Neural cell (in vitro differentiated cells): ENCODE data around the gene B3GALT6. TPM values are rescaled to one million over a fixed set of nuclear protein-coding genes. Genes with fewer than 3 reads are reported as not detected.

Source experiments
- H2AFZ ChIP-seq: fragments of 200-600, 300-800 bp; sonication (generic), shearing (Covaris generic); 2 replicates; pipeline ENCODE4 v1.6.0; 2014; ENCODE audit warnings: low read depth, mild to moderate bottlenecking, antibody characterized with exemption, low read length, moderate library complexity
- H3F3A ChIP-seq: fragments of 200-600 bp; shearing (Covaris generic); 2 replicates; pipeline ENCODE4 v1.6.1; 2016; ENCODE audit warnings: mild to moderate bottlenecking, moderate library complexity, mixed read lengths, antibody characterized with exemption, low read length; ENCODE audit not compliant: insufficient read depth, poor library complexity, severe bottlenecking
- H3K27ac ChIP-seq: fragments of 200-600, 300-800 bp; sonication (generic), shearing (Covaris generic); 2 replicates; pipeline ENCODE4 v1.5.1; 2014; ENCODE audit warnings: mild to moderate bottlenecking, low read length, moderate library complexity
- H3K27me3 ChIP-seq: fragments of 300-800, 200-600 bp; sonication (generic), shearing (Covaris generic); 2 replicates; pipeline ENCODE4 v1.6.0; 2014; ENCODE audit warnings: mild to moderate bottlenecking, low read depth, low read length, moderate library complexity; ENCODE audit not compliant: insufficient read depth
- H3K36me3 ChIP-seq: fragments of 300-800, 200-600 bp; sonication (generic), shearing (Covaris generic); 2 replicates; pipeline ENCODE4 v1.5.1; 2014; ENCODE audit warnings: mild to moderate bottlenecking, antibody characterized with exemption, low read length, moderate library complexity; ENCODE audit not compliant: insufficient read depth
- H3K4me2 ChIP-seq: fragments of 300-800, 200-600 bp; sonication (generic), shearing (Covaris generic); 2 replicates; pipeline ENCODE4 v1.6.0; 2014; ENCODE audit warnings: mild to moderate bottlenecking, low read length
- H3K4me3 ChIP-seq: fragments of 300-800, 200-600 bp; sonication (generic), shearing (Covaris generic); 2 replicates; pipeline ENCODE4 v1.5.1; 2014; ENCODE audit warnings: mild to moderate bottlenecking, low read length, moderate library complexity
- H3K79me2 ChIP-seq: fragments of 200-600 bp; shearing (Covaris generic); replicated peaks from 2 replicates; pipeline ENCODE4 v1.6.0; 2014; ENCODE audit warnings: mild to moderate bottlenecking, low read length, moderate library complexity; ENCODE audit not compliant: insufficient read depth
- H3K9ac ChIP-seq: fragments of 300-800, 200-600 bp; sonication (generic), shearing (Covaris generic); 2 replicates; pipeline ENCODE4 v1.6.1; 2016; ENCODE audit warnings: mild to moderate bottlenecking, low read length, mixed read lengths
- H3K9me2 ChIP-seq: fragments of 200-600 bp; shearing (Covaris generic); 2 replicates; pipeline ENCODE4 v1.6.1; 2016; ENCODE audit warnings: mild to moderate bottlenecking, low read length, mixed read lengths; ENCODE audit not compliant: insufficient read depth
- H3K9me3 ChIP-seq: fragments of 200-600, 300-800 bp; sonication (generic), shearing (Covaris generic); 2 replicates; pipeline ENCODE4 v1.6.1; 2016; ENCODE audit warnings: mild to moderate bottlenecking, mixed run types, low read length, moderate library complexity, mixed read lengths
- H4K20me1 ChIP-seq: fragments of 200-600 bp; shearing (Covaris generic); 2 replicates; pipeline ENCODE4 v1.6.1; 2016; ENCODE audit warnings: mild to moderate bottlenecking, mixed run types; ENCODE audit not compliant: insufficient read depth
- EP300 ChIP-seq: fragments of 450-650 bp; conservative IDR thresholded peaks from 2 replicates; pipeline ENCODE4 v1.6.1; 2014; ENCODE audit warnings: antibody characterized with exemption, mild to moderate bottlenecking, moderate library complexity; ENCODE audit not compliant: poor library complexity, severe bottlenecking
- EZH2 ChIP-seq: fragments of 200-600, 300-800 bp; shearing (Covaris generic), sonication (generic); IDR thresholded peaks from 2 replicates; pipeline ENCODE4 v1.6.1; 2014; ENCODE audit warnings: antibody characterized with exemption, low read length, borderline replicate concordance, mild to moderate bottlenecking; ENCODE audit not compliant: insufficient read depth, poor library complexity, severe bottlenecking
- MXI1 ChIP-seq: fragments of 450-650 bp; conservative IDR thresholded peaks from 2 replicates; pipeline ENCODE4 v1.6.1; 2014; ENCODE audit warnings: antibody characterized with exemption, mild to moderate bottlenecking; ENCODE audit not compliant: poor library complexity, severe bottlenecking
- POLR2AphosphoS5 ChIP-seq: IDR thresholded peaks from 2 replicates; pipeline ENCODE4 v1.6.1; 2012
- RAD21 ChIP-seq: fragments of 450-650 bp; conservative IDR thresholded peaks from 2 replicates; pipeline ENCODE4 v1.6.1; 2014; ENCODE audit warnings: antibody characterized with exemption, mild to moderate bottlenecking, moderate library complexity
- SMC3 ChIP-seq: fragments of 450-650 bp; conservative IDR thresholded peaks from 2 replicates; pipeline ENCODE4 v1.6.1; 2014; ENCODE audit warnings: antibody characterized with exemption, mild to moderate bottlenecking, moderate library complexity; ENCODE audit not compliant: poor library complexity
- TAF1 ChIP-seq: IDR thresholded peaks from 2 replicates; pipeline ENCODE4 v1.6.1; 2012; ENCODE audit warnings: low read depth
- polyA plus RNA-seq: library from polyadenylated mRNA; depleted of rRNA; stranded (reverse); fragments of >200 nt; gene quantifications from 2 replicates; pipeline ENCODE4 v1.2.3, GENCODE V29; 2014
- TF ChIP-seq, protein P1 (sequence below): fragments of 450-650 bp; IDR thresholded peaks from 2 replicates; pipeline ENCODE4 v1.5.1; 2014; ENCODE audit warnings: antibody characterized with exemption, mild to moderate bottlenecking, moderate library complexity; ENCODE audit not compliant: poor library complexity, severe bottlenecking
- TF ChIP-seq, protein P2 (sequence below): IDR thresholded peaks from 2 replicates; pipeline ENCODE4 v1.6.1; 2012; ENCODE audit warnings: borderline replicate concordance

B3GALT6 gene
- polyA plus RNA-seq, 1 donor from 2014 or later: 46.5 TPM

DNA sequence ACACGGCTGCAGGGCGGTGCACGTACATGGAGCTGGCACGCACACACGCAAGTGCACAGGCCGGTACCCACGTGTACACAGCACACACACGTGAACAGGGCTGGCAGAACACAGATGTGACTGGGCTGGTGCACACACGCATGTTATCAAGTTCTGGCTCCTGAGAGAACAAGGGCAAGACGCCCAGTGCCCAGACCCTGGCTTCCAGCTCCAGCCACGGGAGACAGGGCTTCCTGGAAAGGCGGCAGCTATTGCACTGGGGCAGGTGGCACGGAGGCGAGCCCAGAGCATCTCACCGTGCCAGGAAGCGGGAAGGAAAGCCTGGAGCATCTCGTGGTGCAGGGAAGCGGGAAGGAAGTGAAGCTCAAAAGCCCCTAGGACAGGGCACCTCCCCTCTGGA lies 6.1 kb upstream of the B3GALT6 start:
- Histone ChIP-seq H3K9ac (no peak overlapping the region), H3K4me2 (no peak overlapping the region), H3K27ac (no peak overlapping the region), H3K4me3 (no peak overlapping the region), H3K79me2 (peaks cover 18% of the 10 kb centered on the region), H3F3A (no peaks in the 10 kb centered on the region), H3K36me3 (no peaks in the 10 kb centered on the region), H3K27me3 (no peaks in the 10 kb centered on the region), H4K20me1 (no peaks in the 10 kb centered on the region), H3K9me2 (no peaks in the 10 kb centered on the region), H3K9me3 (no peaks in the 10 kb centered on the region), H2AFZ (no peak overlapping the region)
- TF ChIP-seq EP300 (no peak), SMC3 (no peak), EZH2 (no peak), MXI1 (no peak), POLR2AphosphoS5 (no peak), TAF1 (no peak)
- TF ChIP-seq, protein P1, sequence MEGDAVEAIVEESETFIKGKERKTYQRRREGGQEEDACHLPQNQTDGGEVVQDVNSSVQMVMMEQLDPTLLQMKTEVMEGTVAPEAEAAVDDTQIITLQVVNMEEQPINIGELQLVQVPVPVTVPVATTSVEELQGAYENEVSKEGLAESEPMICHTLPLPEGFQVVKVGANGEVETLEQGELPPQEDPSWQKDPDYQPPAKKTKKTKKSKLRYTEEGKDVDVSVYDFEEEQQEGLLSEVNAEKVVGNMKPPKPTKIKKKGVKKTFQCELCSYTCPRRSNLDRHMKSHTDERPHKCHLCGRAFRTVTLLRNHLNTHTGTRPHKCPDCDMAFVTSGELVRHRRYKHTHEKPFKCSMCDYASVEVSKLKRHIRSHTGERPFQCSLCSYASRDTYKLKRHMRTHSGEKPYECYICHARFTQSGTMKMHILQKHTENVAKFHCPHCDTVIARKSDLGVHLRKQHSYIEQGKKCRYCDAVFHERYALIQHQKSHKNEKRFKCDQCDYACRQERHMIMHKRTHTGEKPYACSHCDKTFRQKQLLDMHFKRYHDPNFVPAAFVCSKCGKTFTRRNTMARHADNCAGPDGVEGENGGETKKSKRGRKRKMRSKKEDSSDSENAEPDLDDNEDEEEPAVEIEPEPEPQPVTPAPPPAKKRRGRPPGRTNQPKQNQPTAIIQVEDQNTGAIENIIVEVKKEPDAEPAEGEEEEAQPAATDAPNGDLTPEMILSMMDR: no peak

DNA sequence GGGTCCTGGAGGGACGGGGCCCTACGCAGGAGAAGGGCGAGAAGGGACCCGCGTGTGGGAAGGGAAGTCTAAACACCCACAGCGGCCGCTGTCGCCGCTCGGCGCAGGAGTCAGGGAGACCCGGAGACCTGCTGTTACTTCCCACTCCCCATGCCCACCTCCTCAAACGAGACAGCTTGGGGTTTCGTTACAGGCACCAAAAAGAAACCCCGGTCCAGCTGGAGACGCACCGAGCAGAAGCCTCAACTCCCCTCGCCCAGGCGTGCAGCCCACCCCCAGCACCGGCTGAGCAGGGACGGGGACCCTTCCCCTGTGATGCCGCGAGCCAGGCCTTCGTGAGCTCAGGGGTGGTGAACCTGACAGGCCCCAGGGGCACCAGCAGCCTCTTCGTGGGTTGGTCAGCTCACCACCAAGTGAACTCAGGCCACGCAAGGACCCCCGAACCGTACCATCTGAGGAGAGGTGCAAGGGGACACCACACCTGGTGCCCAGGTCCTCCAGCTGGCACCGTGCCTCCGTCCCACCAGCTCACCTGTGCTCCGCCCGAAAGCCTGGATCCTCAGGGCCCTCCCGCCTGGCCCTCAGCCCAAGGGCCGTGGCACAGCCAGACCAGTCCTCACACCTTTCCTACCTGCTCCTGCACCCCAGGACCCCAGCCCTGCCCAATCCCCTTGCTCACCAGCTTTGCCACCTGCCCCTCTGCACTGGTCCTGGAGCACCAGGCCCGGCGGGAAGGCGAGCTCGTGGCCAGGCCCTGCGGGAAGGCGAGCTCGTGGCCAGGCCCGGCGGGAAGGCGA lies 5.3 kb upstream of the B3GALT6 start:
- Histone ChIP-seq H3K4me2 (no peak overlapping the region), H3K27me3 (no peaks in the 10 kb centered on the region), H3K9me2 (no peaks in the 10 kb centered on the region), H4K20me1 (no peaks in the 10 kb centered on the region), H3K36me3 (no peaks in the 10 kb centered on the region), H3F3A (no peaks in the 10 kb centered on the region), H3K4me3 (no peak overlapping the region), H3K27ac (no peak overlapping the region), H2AFZ (no peak overlapping the region), H3K9me3 (no peaks in the 10 kb centered on the region), H3K79me2 (peaks cover 21% of the 10 kb centered on the region), H3K9ac (no peak overlapping the region)
- TF ChIP-seq EP300 (no peak), SMC3 (no peak), POLR2AphosphoS5 (no peak), TAF1 (no peak), RAD21 (no peak), MXI1 (no peak), EZH2 (no peak)
- TF ChIP-seq, protein P2, sequence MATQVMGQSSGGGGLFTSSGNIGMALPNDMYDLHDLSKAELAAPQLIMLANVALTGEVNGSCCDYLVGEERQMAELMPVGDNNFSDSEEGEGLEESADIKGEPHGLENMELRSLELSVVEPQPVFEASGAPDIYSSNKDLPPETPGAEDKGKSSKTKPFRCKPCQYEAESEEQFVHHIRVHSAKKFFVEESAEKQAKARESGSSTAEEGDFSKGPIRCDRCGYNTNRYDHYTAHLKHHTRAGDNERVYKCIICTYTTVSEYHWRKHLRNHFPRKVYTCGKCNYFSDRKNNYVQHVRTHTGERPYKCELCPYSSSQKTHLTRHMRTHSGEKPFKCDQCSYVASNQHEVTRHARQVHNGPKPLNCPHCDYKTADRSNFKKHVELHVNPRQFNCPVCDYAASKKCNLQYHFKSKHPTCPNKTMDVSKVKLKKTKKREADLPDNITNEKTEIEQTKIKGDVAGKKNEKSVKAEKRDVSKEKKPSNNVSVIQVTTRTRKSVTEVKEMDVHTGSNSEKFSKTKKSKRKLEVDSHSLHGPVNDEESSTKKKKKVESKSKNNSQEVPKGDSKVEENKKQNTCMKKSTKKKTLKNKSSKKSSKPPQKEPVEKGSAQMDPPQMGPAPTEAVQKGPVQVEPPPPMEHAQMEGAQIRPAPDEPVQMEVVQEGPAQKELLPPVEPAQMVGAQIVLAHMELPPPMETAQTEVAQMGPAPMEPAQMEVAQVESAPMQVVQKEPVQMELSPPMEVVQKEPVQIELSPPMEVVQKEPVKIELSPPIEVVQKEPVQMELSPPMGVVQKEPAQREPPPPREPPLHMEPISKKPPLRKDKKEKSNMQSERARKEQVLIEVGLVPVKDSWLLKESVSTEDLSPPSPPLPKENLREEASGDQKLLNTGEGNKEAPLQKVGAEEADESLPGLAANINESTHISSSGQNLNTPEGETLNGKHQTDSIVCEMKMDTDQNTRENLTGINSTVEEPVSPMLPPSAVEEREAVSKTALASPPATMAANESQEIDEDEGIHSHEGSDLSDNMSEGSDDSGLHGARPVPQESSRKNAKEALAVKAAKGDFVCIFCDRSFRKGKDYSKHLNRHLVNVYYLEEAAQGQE: no peak
- TF ChIP-seq, protein P1: no peak
